OCI-LY7 (cell line): ENCODE data around the gene UBAP2L. TPM values are rescaled to one million over a fixed set of nuclear protein-coding genes. Genes with fewer than 3 reads are reported as not detected.
"Not testable (repeated sequence)": the region's sequence is repeated elsewhere in the genome, so short reads cannot be mapped to it uniquely, and the experiment has no call there.

Experiments
- BruUV-seq: library from RNA; stranded (reverse); fragments of 400-500 nt; replicated peaks from 2 replicates; lab custom pipeline; 2021; lab: Mats Ljungman, UMichigan
- CTCF ChIA-PET: fragments of 300-600 bp; sonication (Branson Sonifier 250); formaldehyde crosslinking; loops from one replicate; lab custom pipeline; 2022; ENCODE audit warnings: antibody characterized with exemption; ENCODE audit not compliant: unreplicated experiment; lab: Charles Lee
- POLR2A ChIA-PET: fragments of 300-600 bp; sonication (Branson Sonifier 250); formaldehyde crosslinking; loops from one replicate; lab custom pipeline; 2022; ENCODE audit warnings: antibody characterized with exemption; lab: Charles Lee
- DNase-seq: peaks from one replicate; pipeline ENCODE4 v3.0.0-alpha.2; 2015; ENCODE audit warnings: low spot score
- H2AFZ ChIP-seq: fragments of 200-600 bp; sonication (generic), shearing (Covaris generic); 2 replicates; pipeline ENCODE4 v1.6.1; 2014; ENCODE audit warnings: mild to moderate bottlenecking, antibody characterized with exemption, low read length, moderate library complexity
- H3K27ac ChIP-seq: fragments of 200-600 bp; sonication (generic); 2 replicates; pipeline ENCODE4 v1.5.1; 2014; ENCODE audit warnings: mixed run types, low read depth, mild to moderate bottlenecking, moderate library complexity, low read length, inconsistent platforms; ENCODE audit not compliant: poor library complexity, severe bottlenecking
- H3K36me3 ChIP-seq: fragments of 200-600 bp; sonication (generic); 2 replicates; pipeline ENCODE4 v1.6.1; 2014; ENCODE audit warnings: mild to moderate bottlenecking, antibody characterized with exemption, low read length, moderate library complexity, mixed read lengths; ENCODE audit not compliant: insufficient read depth
- H3K4me1 ChIP-seq: fragments of 200-600 bp; sonication (generic); 2 replicates; pipeline ENCODE4 v1.5.1; 2014; ENCODE audit warnings: mild to moderate bottlenecking, low read length; ENCODE audit not compliant: insufficient read depth, poor library complexity, severe bottlenecking
- H3K4me2 ChIP-seq: fragments of 200-600 bp; sonication (generic); 2 replicates; pipeline ENCODE4 v1.6.1; 2014; ENCODE audit warnings: mild to moderate bottlenecking, low read length
- H3K4me3 ChIP-seq: fragments of 200-600 bp; sonication (generic); 2 replicates; pipeline ENCODE4 v1.5.1; 2014; ENCODE audit warnings: mild to moderate bottlenecking, low read depth, low read length; ENCODE audit not compliant: poor library complexity, severe bottlenecking
- H3K79me2 ChIP-seq: fragments of 200-600 bp; sonication (generic); 2 replicates; pipeline ENCODE4 v1.6.1; 2016; ENCODE audit warnings: low read depth, mild to moderate bottlenecking, low read length, moderate library complexity, mixed read lengths; ENCODE audit not compliant: insufficient read depth
- H3K9me2 ChIP-seq: fragments of 200-600 bp; sonication (generic); 2 replicates; pipeline ENCODE4 v1.6.1; 2016; ENCODE audit warnings: mild to moderate bottlenecking, low read length, mixed read lengths; ENCODE audit not compliant: insufficient read depth
- H3K9me3 ChIP-seq: fragments of 200-600 bp; sonication (generic); 2 replicates; pipeline ENCODE4 v1.6.1; 2014; ENCODE audit warnings: mild to moderate bottlenecking, mixed run types, low read length, mixed read lengths
- H4K20me1 ChIP-seq: fragments of 200-600 bp; sonication (generic); 2 replicates; pipeline ENCODE4 v1.6.1; 2014; ENCODE audit warnings: mild to moderate bottlenecking, antibody characterized with exemption, low read length, moderate library complexity, mixed read lengths; ENCODE audit not compliant: insufficient read depth
- CTCF ChIP-seq: fragments of 200-600 bp; sonication (generic); conservative IDR thresholded peaks from 2 replicates; pipeline ENCODE4 v1.5.1; 2014; ENCODE audit warnings: mild to moderate bottlenecking, antibody characterized with exemption, low read length, moderate library complexity, mixed read lengths
- EZH2phosphoT487 ChIP-seq: fragments of 200-600 bp; sonication (generic); IDR thresholded peaks from 2 replicates; pipeline ENCODE4 v1.6.1; 2018; ENCODE audit warnings: low read depth, borderline replicate concordance, mild to moderate bottlenecking, mixed run types, antibody characterized with exemption, low read length, moderate library complexity, mixed read lengths
- intact Hi-C: fragments of 100-400 bp; cut with micrococcal nuclease; formaldehyde crosslinking; loops from one replicate; pipeline ENCODE4 v1.10.0; 2022; ENCODE audit not compliant: unreplicated experiment
- total RNA-seq, 2 experiments: library from RNA; depleted of rRNA in 1 of 2; stranded (reverse); fragments of >200 nt in 1 of 2; shearing (Covaris generic) in 1 of 2; gene quantifications; 2 replicates each; pipeline ENCODE4 v1.2.3, GENCODE V29; 2014 to 2022

Gene UBAP2L
- total RNA-seq, 2 experiments from 2014 or later: 80.4 to 179 TPM

GRCh38 chr1:154199563-154199879, 21.2 kb upstream of the UBAP2L start:
- DNase-seq: no peak
- H3K27ac ChIP-seq: no peak overlapping the region
- H3K9me2 ChIP-seq: no peaks in the 10 kb centered on the region
- no peaks in the 10 kb centered on the region for H3K79me2 ChIP-seq
- no peak overlapping the region for H3K4me3 ChIP-seq
- BruUV-seq: no TSS peak
- H3K9me3 ChIP-seq: no peaks in the 10 kb centered on the region
- H3K36me3 ChIP-seq: no peaks in the 10 kb centered on the region
- H4K20me1 ChIP-seq: no peaks in the 10 kb centered on the region
- intact Hi-C loops: loop anchor here (1.0 kb wide), 2 partner anchors 73 to 136 kb away; partner anchors contain the start of gene HAX1
- ChIA-PET POLR2A (interaction anchor here (0.6 to 1.2 kb wide), 2 partner anchors 71 to 135 kb away, joined by 3 to 5 read pairs; no protein-coding TSS in a partner anchor), CTCF (interaction anchor here (1.3 kb wide), 1 partner anchor 72 kb away, joined by 3 read pairs; the partner anchor contains the start of gene HAX1)
- no peak for TF ChIP-seq CTCF
- peak overlapping the region; percentile 37; the same call in 1 of the 2 replicates for H3K4me2 ChIP-seq
- peak overlapping the region; percentile 56; the same call in 1 of the 2 replicates for H2AFZ ChIP-seq
- H3K4me1 ChIP-seq: no peaks in the 10 kb centered on the region

GRCh38 chr1:154205778-154206177, 15.0 kb upstream of the UBAP2L start:
- POLR2A ChIA-PET, CTCF ChIA-PET: not testable (repeated sequence)

GRCh38 chr1:154206196-154206595, 14.6 kb upstream of the UBAP2L start, which contains the start of gene CFAP141:
Gene CFAP141 (minus strand): TSS chr1:154206333. CDS start chr1:154206307, 26 bp downstream.
- Histone ChIP-seq H3K9me3 (no peaks in the 10 kb centered on the region), H3K9me2 (no peaks in the 10 kb centered on the region), H2AFZ (no peak within 1 kb of the TSS), H3K4me3 (no peak within 1 kb of the TSS), H3K79me2 (no peaks in the 10 kb centered on the region), H4K20me1 (no peaks in the 10 kb centered on the region), H3K4me2 (no peak within 1 kb of the TSS), H3K27ac (no peak within 1 kb of the TSS), H3K36me3 (peaks cover 59% of the 10 kb centered on the region), H3K4me1 (no peaks in the 10 kb centered on the region)
- DNase-seq: no peak
- no peak for TF ChIP-seq EZH2phosphoT487
- no peak for TF ChIP-seq CTCF
- CTCF ChIA-PET: no interaction called here
- no TSS peak for BruUV-seq
- POLR2A ChIA-PET: no interaction called here
- intact Hi-C loops: no loop called here

More at GRCh38 chr1:154205778-154206177, 15.0 kb upstream of the UBAP2L start:
- H3K9me2 ChIP-seq, H3K4me1 ChIP-seq, H3K27ac ChIP-seq, H3K4me2 ChIP-seq, H3K9me3 ChIP-seq, H4K20me1 ChIP-seq, BruUV-seq, intact Hi-C loops, H2AFZ ChIP-seq, H3K79me2 ChIP-seq, H3K4me3 ChIP-seq, DNase-seq: not testable (repeated sequence)
- peaks cover 56% of the 10 kb centered on the region for H3K36me3 ChIP-seq
